Lower lobe of right lung (tissue), 2 donors: ENCODE measurements around the gene MMP1. TPM values are rescaled to one million over a fixed set of nuclear protein-coding genes. Genes with fewer than 3 reads are reported as not detected.
"Not testable (repeated sequence)": the region's sequence is repeated elsewhere in the genome, so short reads cannot be mapped to it uniquely, and the experiment has no call there.

ENCODE experiments used
- ATAC-seq, 2 donors: fragments of 200-7000 bp; cut with Tn5 transposase; one replicate each; pipeline ENCODE4 v1.9.1; 2020 to 2022; ENCODE audit warnings: mild to moderate bottlenecking in 2 of 2, moderate library complexity in 2 of 2
- DNase-seq: peaks from one replicate; pipeline ENCODE4 v3.0.0-alpha.2; 2020
- H3K27ac ChIP-seq: fragments of 200-600 bp; one replicate; pipeline ENCODE4 v1.8.0; 2022
- H3K27me3 ChIP-seq: fragments of 200-600 bp; one replicate; pipeline ENCODE4 v1.8.0; 2022; ENCODE audit warnings: low read depth
- H3K36me3 ChIP-seq: fragments of 200-600 bp; one replicate; pipeline ENCODE4 v1.8.0; 2022; ENCODE audit warnings: mild to moderate bottlenecking
- H3K4me1 ChIP-seq: fragments of 200-600 bp; one replicate; pipeline ENCODE4 v1.8.0; 2022
- H3K4me3 ChIP-seq: fragments of 200-600 bp; one replicate; pipeline ENCODE4 v1.8.0; 2022; ENCODE audit warnings: mild to moderate bottlenecking
- H3K9me3 ChIP-seq: fragments of 200-600 bp; one replicate; pipeline ENCODE4 v1.8.0; 2022
- intact Hi-C: fragments of 100-400 bp; cut with DNase I; formaldehyde crosslinking; loops from one replicate; pipeline ENCODE4 v1.11.0; 2022
- total RNA-seq: library from RNA; stranded (reverse); fragmentation: NEBNext Ultra II Directional; extraction: Animal tissue kit (Norgen Biotek cat#: 25700); gene quantifications from one replicate; pipeline ENCODE4 v1.2.1, GENCODE V29; 2021
- TF ChIP-seq, protein P1 (sequence below): fragments of 200-600 bp; IDR thresholded peaks from one replicate; pipeline ENCODE4 v1.8.0; 2022; ENCODE audit warnings: antibody characterized with exemption, mild to moderate bottlenecking
- donor health status: DM: no; HTN: yes; CAD: no; lungs with severe emphysema.

The MMP1 gene
- total RNA-seq, 1 donor from 2014 or later = 0.97 TPM

DNA sequence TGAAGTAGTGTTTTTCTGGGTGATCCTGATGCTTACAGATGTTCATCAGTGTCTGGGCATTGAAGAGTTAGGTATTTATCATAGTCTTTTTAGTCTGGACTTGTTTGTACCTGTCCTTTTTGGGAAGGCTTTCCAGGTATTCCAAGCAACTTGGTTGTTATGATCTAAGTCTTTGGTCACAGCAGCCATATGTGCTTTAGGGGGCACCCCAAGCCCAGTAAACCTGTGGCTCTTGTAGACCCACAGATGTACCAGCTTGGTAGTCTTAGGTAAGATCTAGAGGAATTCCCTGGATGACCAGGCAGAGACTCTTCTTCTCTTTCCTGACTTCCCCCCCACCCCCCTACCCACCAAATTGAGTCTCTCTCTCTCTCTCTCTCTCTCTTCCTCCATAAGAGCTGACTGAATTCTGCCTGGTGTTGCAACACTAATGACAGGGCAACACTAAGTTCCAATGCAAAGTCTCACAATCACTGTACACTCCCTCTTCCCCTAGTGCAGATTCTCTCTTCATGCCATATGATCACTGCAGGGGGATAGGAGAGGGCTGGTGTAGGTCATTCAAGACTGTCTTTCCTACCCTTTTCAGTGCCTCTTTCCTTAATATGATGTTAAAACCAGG lies 48.7 kb downstream of the MMP1 start:
- TF ChIP-seq, protein P1, sequence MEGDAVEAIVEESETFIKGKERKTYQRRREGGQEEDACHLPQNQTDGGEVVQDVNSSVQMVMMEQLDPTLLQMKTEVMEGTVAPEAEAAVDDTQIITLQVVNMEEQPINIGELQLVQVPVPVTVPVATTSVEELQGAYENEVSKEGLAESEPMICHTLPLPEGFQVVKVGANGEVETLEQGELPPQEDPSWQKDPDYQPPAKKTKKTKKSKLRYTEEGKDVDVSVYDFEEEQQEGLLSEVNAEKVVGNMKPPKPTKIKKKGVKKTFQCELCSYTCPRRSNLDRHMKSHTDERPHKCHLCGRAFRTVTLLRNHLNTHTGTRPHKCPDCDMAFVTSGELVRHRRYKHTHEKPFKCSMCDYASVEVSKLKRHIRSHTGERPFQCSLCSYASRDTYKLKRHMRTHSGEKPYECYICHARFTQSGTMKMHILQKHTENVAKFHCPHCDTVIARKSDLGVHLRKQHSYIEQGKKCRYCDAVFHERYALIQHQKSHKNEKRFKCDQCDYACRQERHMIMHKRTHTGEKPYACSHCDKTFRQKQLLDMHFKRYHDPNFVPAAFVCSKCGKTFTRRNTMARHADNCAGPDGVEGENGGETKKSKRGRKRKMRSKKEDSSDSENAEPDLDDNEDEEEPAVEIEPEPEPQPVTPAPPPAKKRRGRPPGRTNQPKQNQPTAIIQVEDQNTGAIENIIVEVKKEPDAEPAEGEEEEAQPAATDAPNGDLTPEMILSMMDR = no peak
- H3K27ac ChIP-seq = no peak overlapping the region
- H3K9me3 ChIP-seq = no peaks in the 10 kb centered on the region
- DNase-seq = no peak
- no peaks in the 10 kb centered on the region for H3K4me1 ChIP-seq
- no peaks in the 10 kb centered on the region for H3K27me3 ChIP-seq
- no peak overlapping the region for H3K4me3 ChIP-seq
- intact Hi-C loops = no loop called here
- H3K36me3 ChIP-seq = no peaks in the 10 kb centered on the region
- no peak for ATAC-seq

DNA sequence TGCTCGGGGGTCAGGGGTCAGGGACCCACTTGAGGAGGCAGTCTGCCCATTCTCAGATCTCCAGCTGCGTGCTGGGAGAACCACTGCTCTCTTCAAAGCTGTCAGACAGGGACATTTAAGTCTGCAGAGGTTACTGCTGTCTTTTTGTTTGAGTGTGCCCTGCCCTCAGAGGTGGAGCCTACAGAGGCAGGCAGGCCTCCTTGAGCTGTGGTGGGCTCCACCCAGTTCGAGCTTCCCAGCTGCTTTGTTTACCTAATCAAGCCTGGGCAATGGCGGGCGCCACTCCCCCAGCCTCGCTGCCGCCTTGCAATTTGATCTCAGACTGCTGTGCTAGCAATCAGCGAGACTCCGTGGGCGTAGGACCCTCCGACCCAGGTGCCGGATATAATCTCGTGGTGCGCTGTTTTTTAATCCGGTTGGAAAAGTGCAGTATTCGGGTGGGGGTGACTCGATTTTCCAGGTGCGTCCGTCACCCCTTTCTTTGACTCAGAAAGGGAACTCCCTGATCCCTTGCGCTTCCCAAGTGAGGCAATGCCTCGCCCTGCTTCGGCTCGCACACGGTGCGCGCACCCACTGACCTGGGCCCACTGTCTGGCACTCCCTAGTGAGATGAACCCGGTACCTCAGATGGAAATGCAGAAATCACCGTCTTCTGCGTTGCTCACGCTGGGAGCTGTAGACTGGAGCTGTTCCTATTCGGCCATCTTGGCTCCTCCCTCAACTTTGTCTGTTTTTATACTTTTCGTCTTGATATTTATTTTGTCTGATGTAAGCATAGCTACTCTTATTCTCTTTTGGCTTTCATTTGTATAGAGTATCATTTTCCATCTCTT lies 51.0 kb downstream of the MMP1 start:
- ATAC-seq, intact Hi-C loops, DNase-seq: not testable (repeated sequence)

More for the DNA sequence above, 51.0 kb downstream of the MMP1 start:
- not testable (repeated sequence) for H3K36me3 ChIP-seq, H3K4me1 ChIP-seq, H3K4me3 ChIP-seq, H3K27me3 ChIP-seq, H3K9me3 ChIP-seq, H3K27ac ChIP-seq

Other genes starting within 250 kb of the MMP1 start
- not detected for gene MMP20, start 172.8 kb downstream of the MMP1 start, total RNA-seq
- gene MMP27, start 92.4 kb downstream of the MMP1 start, total RNA-seq = not detected
- 0.44 TPM for gene MMP8, start 73.2 kb downstream of the MMP1 start, total RNA-seq
- gene MMP10, start 17.5 kb downstream of the MMP1 start, total RNA-seq = not detected
- gene MMP3, start 45.4 kb upstream of the MMP1 start, total RNA-seq = not detected
- gene MMP12, start 76.8 kb upstream of the MMP1 start, total RNA-seq = 0.27 TPM
- not detected for gene MMP13, start 157.6 kb upstream of the MMP1 start, total RNA-seq